NCI-H1417 (cell line): Measurements from ENCODE around the gene KCNQ2.
"Not testable (repeated sequence)": the region's sequence is repeated elsewhere in the genome, so short reads cannot be mapped to it uniquely, and the experiment has no call there.

Source experiments
- DNase-seq, 3 experiments: peaks; one replicate each; lab custom pipeline; 2025; lab: John Stamatoyannopoulos, UW

Gene KCNQ2

DNA sequence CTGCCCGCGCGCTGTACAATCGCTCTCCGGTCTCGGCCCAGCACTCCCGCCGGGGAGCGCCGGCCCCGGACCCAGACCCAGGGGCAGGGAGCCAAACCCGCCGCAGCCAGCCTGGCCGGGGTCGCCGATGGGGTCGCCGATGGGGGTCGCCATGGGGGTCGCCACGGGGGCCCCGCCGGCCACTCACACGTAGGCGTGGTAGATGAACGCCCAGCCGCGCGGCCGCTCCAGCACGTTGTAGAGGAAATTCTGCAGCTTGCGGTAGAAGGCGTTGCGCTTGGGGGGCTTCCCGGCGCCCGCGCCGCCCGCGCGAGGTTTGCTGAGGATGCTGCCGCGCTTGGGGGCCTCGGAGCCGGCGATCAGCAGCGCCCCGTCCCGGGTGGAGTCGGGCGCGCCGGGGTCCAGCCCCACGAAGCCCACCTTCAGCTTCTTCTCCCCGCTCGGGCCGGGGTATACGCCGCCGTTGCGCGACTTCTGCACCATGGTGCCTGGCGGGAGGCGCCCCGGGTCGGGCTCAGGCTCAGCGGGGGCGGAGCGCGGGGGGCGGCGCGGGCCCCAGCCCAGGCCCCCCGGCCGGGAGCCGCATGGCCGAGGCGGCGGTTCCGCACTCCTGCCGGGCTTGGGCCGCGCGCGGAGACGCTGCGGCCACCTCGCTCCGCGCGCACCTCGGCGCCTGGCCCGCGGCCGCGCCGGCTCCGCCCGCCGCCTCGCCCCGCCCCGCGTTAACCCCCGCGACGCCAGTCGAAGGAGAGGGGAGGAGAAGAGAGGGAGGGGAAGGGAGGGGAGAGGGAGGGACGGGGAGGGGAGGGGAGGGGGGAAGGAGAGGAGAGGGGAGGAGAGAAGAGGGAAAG lies at the start of gene KCNQ2:
Gene KCNQ2, minus strand, starts transcription at position 675 of the 851 bp plus-strand sequence. Its CDS starts 192 bp downstream, at position 483.
- peak in 2 of 3 experiments; percentile 73 to 74 for DNase-seq

DNA sequence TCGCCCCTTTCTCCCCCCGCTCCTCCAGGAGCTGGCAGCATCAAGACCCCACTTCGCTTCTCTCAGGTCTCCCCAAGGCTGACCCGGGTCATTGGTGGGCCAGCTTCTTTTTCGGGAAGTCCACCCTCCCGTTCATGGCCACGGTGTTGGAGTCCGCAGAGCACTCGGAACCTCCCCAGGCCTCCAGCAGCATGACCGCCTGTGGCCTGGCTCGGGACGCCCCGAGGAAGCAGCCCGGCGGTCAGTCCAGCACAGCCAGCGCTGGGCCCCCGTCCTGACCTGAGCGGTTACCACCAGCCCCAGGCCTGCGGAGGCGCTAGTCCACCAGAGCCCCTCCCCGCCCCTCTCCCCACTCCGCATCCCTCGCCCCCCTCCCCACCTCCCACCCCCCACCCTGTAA lies 49.1 kb upstream of the KCNQ2 start:
- DNase-seq: no peak

DNA sequence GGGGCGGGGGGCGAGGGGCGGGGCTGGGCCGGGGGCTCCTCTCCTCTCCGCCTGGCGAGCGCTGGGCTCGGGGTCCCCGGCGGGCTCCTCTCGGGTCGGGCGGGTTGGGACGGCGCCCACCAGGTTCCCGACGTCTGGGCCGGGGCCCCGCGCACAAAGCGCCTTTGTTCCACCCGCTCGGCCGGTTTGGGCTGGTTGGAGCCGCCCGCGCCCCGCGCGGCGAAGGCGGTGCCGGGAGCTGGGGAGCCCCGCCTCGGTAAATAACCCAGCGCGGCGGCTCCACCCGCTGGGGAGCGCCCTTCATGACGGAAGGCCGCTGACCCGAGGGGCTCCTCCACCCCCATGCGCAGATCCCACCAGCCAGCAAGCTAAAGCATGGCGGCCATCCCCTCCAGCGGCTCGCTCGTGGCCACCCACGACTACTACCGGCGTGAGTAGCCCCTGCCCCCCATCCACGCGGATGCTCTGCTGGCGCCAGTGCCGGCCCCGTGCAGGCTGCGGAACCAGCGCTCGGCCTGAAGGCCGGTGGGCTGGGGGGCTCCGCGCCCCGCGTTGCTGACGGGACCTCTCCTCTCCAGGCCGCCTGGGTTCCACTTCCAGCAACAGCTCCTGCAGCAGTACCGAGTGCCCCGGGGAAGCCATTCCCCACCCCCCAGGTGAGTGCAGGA lies 48.6 kb upstream of the KCNQ2 start:
- DNase-seq: peak; percentile 76 to 85 (median 83)

DNA sequence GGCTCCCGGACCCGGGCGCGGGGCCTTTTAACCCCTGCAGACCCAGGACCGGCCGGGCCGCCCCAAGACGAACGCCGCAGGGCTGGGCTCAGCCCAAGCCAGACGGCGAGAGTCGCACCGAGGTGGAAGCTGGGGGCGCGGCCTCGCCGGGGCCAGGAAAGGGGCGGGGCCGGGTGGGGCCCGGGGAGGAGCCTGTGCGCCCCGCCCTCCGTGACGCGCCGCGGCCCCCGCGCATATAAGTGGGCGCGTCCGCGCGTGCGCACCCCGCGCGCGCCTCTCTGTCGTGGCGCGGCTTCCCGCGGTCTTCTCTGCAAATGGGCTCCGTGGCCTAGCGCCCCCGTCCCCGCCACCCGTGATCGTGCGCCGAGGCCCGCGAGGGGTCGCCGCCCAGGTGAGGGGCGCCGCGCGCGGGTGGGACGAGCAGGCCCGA lies 48.1 kb upstream of the KCNQ2 start, which contains the start of gene PPDPF:
Gene PPDPF, plus strand, starts transcription at position 262 of the 430 bp plus-strand sequence. CDS start 544 bp downstream, outside the sequence.
- peak; percentile 90 to 92 (median 90) for DNase-seq

DNA sequence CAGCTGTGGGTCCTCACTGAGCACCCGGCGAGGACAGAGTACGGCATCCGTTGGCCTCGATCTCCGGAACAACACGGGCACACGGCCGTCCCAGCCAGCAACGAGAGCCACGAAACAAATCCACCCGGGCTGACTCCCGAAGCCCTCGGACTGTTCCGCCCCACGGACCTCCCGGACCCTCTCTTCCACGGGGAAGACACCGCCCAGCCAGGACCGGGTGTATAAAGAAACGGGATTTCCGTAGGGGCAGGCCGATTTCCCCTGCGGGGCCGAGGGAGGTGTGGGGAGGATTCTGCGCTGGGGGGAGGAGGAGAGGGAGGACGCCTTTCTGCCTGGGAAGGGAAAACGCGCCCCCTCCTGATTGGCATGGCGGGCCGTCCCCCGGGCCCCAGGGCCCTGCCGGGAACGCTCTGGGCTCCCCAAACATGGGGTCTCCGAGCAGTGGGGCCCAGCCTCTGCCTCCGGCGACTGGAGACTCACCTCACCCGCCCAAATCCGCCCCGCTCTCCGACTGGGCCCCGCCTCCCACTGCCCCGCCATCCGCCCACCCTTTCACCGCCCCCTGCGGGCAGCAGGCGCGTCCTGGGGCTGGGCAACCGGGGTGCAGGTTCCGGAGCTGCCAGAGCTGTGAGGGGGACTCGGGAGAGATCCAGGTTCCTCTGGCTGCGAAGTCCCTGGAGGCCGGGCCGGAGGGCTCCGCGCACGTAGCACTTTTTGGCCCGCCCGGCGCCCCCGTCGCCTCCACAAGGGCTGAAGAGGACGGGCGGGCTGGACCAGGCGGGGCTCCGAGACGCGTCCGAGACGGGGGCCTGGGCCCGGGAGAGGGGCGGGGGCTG lies 47.4 kb upstream of the KCNQ2 start:
- DNase-seq: peak; percentile 39 to 89 (median 89)

DNA sequence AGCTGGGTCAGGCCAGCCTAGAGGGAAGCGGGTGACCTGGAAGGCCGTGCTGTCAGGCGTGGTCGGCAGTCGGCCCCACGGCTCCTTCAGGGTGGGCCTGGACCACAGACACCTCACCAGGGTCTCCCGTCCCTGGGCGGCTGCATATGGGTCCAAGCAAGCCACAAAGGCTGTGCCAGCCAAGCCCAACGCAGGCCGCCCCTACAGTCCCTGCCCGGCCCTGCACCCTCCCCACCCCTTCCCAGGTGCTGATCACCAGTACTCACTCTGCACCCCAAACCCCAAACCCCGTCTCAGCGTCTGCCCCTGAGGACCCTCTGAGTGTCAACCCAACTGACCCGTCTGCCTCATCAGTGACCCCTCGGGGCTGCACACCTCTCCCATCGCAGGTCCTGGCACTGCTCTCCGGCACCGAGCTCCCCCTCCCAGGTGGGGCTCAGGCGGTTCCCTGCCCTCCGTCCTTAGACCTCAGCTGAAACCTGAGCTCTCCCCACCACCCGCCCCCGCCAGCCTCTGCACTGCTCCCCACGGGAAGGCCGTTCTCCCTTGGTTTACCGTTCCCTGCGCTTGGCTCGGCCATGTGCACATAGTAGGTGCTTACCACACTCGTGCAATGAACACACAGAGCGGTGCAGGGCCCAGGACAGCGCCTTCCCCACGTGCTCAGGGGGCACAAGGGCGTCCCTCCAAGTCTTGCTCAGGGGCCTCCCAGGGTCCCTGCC lies 46.7 kb upstream of the KCNQ2 start:
- no peak for DNase-seq

DNA sequence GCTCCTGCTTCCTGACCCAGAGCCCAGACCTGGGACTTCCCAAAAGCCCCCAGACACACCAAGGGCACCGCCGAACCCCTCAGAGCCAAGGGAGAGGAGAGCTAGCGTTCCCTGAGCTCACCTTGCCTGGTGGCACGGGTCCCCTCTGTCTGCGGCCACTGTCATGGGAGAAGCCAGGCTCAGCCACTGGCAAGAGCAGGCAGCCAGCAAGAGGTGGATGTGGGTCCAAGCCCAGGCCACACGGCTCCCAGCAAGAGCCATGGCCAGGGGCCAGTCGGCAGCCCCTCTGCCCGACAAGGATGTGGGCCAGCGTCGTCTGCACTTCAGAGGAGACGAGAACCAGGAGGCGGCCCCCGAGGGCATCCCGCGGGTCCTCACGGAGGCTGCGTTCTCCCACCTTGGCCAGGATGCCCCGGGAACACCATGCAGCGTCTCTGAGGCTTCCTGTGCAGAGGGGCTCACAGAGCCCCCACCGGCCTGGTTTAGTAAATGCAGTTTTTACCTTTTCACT lies 46.0 kb upstream of the KCNQ2 start:
- no peak for DNase-seq

DNA sequence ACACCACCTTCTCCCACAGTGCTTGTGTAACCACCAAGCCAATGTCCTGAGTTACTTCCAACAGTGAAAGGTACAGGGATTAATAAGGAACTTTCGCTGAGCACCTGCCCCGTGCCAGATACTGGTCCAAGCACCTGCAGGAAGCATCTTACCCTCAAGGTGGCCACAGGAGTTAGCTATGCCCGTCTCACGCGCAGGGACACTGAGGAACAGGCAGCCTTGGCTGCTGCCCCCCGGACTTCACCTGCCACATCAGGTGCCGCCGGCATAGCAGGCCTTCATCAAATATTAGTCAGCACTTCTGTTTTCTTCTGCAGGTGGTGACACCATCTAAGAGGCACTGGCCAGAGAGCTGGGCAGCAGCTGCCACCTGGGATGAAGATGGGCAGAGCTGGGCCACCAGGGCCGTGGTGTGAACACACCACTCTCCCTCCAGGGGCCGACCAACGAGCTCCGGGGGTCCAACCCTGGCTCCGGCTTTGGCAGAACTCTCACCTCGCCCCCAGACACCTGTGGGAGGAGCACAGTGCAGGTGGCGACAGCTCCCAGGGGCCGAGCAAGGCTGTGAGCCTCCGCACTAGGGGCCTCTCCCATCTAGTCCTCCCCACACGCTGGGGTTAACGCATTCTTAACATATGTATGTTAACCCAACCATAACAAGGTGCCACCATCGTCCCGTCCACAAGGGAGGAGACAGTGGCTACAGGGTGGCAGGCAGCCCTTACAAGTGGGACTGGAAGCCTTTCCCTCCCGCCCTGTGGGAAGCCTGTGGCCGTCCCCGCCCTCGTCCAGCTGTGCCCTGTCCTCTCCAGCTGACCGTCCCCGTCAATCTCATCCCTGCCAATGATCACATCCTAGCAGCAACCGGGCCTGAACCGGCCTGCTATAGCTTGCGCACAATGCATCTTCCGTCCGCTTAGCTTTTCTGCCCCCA lies 45.2 kb upstream of the KCNQ2 start:
- no peak for DNase-seq

DNA sequence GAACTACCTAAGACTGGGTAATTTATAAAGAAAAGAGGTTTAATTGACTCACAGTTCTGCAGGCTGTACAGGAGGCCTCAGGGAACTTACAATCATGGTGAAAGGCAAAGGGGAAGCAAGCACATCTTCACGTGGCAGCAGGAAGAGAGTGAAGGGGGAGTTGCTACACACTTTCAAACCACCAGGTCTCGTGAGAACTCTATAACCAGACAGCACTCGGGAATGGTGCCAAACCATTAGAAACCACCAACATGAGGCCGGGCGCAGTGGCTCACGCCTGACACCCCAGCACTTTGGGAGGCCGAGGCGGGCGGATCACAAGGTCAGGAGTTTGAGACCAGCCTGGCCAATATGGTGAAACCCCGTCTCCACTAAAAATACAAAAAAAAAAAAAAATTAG lies 42.1 kb upstream of the KCNQ2 start:
- not testable (repeated sequence) for DNase-seq

DNA sequence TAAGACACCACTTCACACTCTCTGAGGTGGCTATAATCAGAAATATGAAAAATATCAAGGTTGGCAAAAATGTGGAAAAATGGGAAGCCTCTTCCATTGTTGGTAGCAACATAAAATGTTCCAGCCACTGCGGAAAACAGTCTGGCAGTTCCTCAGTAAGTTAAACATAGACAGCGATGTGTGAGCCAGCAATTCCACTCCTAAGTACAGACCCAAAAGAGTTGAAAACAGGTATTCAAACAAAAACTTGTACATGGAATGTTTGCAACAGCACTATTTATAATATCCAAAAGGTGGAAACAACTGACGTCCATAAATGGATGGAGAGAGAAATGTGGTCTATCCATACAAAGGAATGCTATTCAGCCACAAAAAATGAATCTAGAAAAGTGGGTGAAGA lies 40.8 kb upstream of the KCNQ2 start:
- DNase-seq: no peak

DNA sequence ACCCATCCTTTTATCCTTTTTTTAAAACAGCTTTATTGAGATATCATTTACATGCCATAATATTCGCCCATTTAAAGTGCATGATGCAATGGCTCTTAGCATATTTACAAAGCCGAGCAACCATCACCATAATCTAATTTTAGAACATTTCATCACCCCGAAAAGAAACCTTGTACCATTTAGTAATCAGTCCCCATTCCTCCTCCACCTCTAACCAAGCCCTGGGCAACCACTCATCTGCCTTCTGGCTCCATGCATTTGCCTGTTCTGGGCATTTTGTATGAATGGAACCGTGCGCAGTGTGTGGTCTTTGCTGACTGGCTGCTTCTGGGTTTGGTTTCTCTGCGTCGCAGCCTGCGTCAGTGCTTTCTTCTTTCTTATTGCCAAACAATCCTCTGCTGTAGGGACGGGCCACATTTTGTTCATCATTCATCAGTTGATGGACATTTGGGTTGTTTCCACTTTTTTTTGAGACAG lies 36.7 kb upstream of the KCNQ2 start:
- DNase-seq: no peak

DNA sequence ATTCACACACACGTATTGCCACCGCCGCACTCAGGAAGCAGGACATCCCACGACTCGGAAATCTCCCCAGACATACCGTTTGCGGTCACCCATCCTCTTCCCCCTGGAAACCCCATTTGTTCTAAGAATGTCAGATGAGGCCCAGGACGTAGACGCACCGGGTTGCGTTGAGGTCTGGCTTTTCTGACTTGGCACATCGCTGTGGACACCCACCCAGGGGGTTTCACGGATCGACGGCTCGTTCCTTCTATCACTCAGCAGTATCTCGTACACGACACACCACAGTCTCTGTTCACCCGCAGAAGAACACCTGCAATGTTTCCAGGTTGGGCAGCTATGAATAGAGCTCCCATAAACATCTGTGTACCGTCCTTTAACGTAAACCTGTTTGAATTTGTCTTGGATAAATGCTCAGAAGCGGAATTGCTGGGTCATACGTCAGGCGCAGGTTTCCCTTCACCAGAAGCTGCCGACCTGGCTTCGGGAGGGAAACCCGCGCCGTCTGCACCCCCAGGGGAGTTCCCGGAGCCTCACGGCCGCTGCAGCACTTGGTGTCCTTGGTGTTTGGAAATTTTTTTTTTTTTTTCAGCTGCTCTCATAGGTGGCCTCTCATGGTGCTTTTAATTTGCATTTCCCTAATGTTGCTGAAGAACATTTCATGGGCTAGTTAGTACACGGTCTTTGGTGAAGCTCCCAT lies 35.8 kb upstream of the KCNQ2 start:
- no peak for DNase-seq

DNA sequence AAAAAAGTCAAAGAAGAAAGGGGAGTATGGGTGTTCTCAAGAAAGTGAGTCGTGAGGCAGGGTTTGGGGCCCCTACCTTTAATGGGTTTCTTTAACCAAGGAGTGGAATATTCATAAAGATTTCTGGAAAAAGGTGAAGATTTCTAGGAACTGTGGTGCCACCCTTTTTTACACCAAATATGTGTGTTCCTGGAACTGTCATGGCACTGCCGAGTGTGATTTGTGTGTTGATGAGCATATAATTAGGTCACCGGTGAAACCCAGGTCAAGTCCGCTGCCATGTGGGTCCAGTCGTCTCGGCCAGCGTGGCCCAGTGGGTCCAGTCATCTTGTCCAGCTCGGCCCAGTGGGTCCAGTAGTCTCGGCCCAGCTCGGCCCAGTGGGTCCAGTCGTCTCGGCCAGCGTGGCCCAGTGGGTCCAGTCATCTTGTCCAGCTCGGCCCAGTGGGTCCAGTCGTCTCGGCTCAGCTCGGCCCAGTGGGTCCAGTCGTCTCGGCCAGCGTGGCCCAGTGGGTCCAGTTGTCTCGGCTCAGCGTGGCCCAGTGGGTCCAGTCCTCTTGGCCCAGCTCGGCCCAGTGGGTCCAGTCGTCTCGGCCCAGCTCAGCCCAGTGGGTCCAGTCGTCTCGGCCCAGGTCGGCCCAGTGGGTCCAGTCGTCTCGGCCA lies 34.8 kb upstream of the KCNQ2 start:
- DNase-seq: no peak

DNA sequence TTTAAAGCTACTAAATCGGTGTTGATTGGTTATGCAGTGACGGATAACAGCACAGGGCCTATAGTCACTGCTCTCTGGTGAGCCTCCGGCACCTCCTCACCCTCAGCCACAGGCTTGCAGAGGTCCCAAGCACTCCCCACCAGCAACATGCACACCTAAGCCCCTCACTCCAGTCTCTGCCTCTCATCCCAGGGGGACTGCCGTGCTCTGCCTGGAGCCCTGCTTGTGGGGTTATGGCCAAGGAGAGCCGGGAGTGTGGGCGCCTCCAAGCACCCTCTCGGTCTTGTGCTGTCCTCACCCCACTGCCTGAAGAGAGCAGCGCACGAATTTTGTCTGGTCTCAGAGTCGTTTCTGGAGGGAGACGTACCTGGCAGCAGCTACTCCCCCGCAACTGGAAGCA lies 33.3 kb upstream of the KCNQ2 start:
- no peak for DNase-seq

DNA sequence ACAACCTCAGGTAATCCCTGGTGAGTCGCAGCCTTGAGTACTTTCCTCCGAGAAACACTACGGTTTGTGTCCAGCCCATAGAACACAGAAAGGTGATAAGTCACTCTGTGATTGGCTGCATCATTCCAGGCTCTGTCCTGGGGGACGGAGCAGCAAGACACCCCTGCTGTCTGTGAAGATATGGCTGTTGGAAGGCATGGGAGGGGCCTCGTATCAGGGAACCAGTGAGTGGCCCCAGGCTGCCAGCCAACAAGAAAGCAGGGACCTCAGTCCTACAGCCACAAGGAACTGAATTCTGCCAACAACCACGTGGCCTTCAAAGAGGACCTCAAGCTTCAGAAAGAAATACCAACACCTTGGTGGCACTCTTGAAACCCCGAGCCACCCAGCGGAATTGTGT lies 32.8 kb upstream of the KCNQ2 start:
- no peak for DNase-seq

DNA sequence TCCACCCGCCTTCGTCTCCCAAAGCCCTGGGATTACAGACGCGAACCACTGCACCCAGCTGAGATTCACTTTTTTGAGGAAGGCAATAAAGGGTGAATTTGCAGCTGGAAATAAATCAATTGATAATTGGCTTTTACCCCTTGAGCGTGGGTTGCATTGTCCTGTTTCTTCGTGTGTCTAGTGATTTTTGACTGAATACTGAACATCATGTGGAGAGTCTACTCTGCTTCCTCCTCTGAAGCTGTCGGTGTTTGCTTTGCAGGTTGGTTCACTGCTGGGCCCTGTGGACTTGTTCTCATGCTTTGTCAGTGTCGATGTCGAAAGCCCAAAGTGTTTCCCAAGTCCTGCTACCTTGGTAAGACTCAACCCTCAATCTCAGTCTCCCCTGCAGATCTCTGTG lies 32.2 kb upstream of the KCNQ2 start:
- no peak for DNase-seq

DNA sequence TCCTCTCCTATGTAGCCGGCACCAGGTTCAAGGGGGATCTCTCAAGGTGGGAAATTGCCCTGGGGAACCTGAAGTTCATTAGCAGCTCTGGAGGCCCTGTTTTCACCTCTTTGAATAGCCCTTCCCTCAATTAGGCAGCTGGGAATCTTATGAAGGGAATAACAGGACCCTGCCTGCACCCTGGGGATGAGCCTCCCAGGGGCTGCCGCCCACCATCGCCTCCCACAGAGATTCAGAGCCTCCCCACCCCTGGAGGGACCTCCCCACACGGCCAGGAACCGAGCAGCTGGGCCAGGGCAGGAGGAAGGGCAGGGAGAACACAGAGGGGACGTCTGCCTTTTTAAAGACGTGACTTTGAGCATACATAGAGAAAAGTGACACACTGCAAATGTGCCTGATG lies 31.1 kb upstream of the KCNQ2 start:
- DNase-seq: peak in 2 of 3 experiments; percentile 46 to 75

DNA sequence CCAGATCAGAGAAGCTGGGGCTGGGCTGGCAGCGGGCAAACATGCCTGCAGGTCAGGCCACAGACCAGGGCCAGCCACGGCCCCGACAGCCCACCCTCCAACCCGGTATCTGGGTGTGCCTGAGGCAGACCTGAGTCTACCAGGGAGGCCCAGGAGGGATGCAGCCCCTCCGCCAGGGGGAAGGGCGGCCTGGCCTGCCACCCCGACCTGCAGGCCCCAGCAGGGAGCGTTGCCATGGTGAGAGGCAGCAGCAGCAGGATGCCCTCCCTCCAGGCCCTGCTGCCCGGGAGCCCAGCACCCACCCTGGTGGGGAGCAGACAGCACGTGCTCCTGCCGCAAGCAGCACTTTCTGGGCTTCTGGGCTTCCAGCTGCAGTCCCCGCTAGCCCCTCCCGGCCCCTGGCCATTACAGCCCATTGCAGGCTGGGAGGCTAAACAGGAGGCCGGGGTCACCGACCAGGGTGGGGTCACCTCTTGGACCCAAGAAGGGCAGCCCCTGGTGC lies 30.3 kb upstream of the KCNQ2 start:
- peak in 2 of 3 experiments; percentile 98 for DNase-seq
